NCI-H1694 treated with DMSO at 0.1 percent for 48 hours (cell line): ENCODE measurements around the gene SNRK.

ENCODE experiments used
- DNase-seq: peaks from one replicate; lab custom pipeline; 2025; lab: John Stamatoyannopoulos, UW

The SNRK gene, protein sequence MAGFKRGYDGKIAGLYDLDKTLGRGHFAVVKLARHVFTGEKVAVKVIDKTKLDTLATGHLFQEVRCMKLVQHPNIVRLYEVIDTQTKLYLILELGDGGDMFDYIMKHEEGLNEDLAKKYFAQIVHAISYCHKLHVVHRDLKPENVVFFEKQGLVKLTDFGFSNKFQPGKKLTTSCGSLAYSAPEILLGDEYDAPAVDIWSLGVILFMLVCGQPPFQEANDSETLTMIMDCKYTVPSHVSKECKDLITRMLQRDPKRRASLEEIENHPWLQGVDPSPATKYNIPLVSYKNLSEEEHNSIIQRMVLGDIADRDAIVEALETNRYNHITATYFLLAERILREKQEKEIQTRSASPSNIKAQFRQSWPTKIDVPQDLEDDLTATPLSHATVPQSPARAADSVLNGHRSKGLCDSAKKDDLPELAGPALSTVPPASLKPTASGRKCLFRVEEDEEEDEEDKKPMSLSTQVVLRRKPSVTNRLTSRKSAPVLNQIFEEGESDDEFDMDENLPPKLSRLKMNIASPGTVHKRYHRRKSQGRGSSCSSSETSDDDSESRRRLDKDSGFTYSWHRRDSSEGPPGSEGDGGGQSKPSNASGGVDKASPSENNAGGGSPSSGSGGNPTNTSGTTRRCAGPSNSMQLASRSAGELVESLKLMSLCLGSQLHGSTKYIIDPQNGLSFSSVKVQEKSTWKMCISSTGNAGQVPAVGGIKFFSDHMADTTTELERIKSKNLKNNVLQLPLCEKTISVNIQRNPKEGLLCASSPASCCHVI

GRCh38 chr3:43286115-43286840 lies at the start of gene SNRK:
TSS of gene SNRK (plus strand) at chr3:43286540. CDS start at chr3:43303204, 16,664 bp downstream.
- peak; percentile 37 for DNase-seq

DNA sequence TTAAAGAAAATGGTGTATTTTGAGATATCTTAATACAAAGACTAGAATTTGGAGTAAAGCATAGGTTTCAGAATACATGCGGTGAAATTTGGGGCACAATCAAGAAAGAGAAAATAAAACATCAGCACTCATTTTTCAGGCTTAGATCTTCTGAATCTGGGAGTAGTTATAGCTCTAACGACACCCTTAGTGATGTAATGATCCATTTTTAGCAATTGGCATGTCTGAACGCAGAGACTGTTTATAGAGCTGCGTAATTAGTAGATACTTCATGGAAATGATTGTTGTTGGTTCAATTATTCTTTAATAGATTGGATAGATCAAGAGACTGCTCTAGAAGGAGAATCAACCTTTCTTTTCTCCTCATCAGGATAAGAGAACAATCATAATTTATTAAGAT lies 47.5 kb upstream of the SNRK start:
- no peak for DNase-seq

- DNase-seq, result no peak
These were observed 46.6 kb upstream of the SNRK start for GRCh38 chr3:43239755-43240154.

DNA sequence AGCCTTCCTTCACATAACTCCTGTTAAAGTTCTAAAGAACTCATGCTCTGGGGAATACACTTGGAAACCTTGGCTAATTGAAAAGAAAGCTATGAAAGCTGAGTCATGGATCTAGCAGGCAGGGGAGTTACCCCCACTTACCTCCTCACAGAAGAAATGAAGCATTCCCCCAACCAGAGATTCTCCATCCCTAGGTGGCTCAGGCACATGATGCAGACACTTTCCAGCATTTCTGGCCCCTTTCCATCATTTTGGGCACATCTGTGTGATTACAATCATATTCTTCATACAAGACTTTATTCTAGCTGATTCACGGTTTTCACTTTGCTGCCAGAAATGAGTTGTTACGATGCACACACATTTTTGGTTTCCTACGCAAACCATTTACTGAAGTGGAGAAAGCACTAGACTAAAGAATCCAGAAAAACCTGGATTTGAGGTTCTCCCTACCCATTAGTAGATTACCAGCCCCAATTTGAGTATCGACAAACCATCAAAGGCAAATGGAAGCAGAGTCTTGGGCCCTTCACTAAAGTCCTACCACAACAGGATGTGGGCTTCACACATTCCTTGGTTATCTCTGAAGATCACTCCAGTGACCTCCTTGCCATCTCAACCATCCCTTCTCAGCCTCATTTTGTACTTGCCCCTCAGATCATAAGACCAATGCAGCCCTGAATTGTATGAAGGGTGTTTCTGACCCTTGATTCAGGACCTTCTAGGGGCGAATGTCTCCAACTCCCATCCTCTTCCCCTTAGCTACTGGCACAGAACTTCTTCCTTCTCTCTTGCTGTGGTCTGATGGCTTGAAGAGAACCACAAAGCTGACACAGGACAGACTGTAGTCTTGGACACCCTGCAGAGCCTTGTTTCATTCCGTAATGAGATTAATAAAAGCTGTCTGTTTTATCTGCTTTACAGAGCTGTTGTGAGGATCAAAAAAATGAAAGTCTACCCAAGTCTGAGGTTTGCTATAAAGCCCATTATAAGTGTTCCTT lies 42.5 kb upstream of the SNRK start:
- no peak for DNase-seq

DNA sequence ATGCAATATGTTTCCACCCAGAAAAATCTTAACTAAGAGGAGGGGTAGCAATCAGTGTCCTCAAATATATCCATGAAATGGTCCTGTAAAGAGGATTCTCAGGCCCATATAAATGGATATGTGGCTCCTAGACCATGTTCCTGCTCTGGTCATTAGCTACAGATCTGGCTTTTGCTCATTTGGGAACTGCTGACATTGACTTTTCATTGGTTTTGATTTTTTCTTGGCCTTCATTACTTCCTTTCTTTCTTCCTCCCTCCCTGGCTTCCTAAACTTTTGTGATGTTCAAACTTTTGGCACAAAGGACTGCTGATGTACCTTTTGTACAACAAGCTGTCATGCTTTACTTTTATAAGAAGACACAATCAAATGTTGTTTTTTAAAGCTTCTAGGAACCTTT lies 41.6 kb upstream of the SNRK start:
- DNase-seq, result no peak

- no peak for DNase-seq
These were observed 39.4 kb upstream of the SNRK start for GRCh38 chr3:43246976-43247375.

DNA sequence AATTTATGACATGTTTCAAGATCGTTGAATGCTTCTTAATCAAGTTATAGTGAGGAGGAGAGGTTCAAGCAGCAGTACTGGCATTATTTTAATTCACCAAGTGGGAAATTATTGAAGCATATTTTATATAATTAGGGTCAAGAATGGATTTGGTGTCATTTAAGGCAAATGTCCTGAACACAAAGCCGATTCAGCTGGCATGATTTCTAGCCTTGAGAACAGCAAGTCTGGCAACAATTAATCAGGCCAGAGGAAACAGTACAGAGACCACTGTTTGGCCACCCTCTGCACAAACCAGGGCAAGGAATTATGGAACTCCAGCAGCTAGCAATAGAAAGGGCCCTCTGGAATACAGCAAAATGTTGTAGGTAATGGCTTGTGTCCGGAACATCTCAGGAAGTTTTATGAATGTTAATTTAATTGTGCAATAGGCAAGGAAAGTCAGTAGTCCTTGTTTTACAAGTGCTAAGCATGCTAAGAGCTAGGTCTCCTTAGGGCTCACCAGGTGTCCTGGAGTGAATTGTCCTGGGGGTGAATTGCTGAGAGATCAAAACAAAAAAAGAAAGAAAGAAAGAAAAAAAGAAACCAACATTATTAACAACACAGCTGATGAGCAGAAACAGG lies 38.7 kb upstream of the SNRK start:
- no peak for DNase-seq

GRCh38 chr3:43248185-43248583 lies 38.2 kb upstream of the SNRK start:
- DNase-seq, result no peak

GRCh38 chr3:43248973-43249372 lies 37.4 kb upstream of the SNRK start:
- no peak for DNase-seq

DNA sequence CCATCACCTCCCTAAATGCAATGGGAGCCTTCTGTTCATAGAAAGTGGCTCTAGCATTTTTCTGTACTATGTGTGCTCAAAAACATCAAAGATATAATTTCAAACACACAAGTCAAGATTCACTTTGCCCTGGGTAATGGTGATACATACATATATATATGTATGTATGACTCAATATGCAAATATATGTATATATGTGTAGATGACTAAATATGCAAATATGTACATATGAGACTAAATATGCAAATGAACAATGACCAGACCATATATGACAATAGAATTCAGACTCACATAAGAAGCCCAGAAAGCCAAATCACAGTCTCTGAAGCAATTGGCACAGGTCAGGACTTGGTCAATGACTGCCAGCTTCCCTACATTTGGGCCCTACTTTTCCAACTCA lies 36.9 kb upstream of the SNRK start:
- DNase-seq, result no peak

- DNase-seq, result no peak
These were observed 33.0 kb upstream of the SNRK start for GRCh38 chr3:43253294-43253693.

DNA sequence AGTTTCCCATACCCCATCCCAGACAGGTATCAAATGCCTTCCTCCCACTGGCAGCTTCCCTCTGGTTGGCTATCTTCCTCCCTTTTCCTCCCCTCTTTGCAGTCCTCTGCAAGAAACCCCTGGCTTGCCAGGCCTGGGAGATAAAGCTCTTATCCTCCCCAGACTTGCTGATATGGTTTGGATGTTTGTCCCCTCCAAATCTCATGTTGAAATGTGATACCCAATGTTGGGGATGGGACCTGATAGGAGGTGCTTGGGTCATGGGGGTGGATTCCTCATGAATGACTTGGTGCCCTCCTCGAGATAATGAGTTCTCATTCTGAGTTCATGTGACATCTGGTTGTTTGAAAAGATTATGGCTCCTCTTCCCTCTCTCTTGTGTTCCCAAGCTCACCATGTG lies 32.2 kb upstream of the SNRK start:
- DNase-seq, result no peak

DNA sequence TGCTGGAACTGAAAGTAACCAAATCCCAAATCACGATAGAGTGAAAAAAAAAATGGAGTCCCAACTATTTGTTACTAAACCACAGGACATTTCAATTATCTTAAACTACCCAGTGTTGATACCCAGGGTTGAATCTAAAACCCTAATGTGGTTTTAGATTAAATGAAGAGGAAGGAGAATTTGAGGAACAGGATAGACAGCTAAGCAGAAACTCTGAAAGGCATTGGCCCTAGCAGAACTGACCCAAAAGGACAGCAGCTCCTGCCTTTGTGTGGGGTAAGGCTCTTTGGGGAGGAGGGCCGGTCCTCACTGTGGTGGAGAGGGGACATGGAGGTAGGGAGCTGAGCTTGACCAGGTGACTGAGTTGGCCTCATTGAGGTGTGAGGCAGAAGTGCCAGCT lies 30.7 kb upstream of the SNRK start:
- DNase-seq, result no peak

- no peak for DNase-seq
These were observed 29.5 kb upstream of the SNRK start for GRCh38 chr3:43256714-43257461.

DNA sequence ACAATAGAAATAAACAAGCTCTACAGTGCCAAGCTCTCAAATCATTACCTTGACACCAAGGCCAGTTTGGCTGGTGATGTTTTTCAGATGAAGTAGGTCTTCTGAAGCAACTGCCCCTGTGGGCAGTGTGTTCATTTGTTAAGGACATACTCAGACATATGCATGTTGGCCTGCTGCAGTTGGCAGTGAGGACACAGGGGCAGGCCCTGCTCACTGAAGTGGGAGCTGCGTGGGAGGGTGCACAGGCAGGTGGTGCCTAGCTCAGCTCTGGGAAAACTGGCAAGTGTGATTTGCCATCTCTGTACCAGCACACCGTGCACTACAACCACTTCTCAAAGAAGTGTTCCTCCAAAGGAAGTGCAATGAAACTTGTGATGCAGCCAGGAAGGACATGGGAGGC lies 28.5 kb upstream of the SNRK start:
- no peak for DNase-seq

DNA sequence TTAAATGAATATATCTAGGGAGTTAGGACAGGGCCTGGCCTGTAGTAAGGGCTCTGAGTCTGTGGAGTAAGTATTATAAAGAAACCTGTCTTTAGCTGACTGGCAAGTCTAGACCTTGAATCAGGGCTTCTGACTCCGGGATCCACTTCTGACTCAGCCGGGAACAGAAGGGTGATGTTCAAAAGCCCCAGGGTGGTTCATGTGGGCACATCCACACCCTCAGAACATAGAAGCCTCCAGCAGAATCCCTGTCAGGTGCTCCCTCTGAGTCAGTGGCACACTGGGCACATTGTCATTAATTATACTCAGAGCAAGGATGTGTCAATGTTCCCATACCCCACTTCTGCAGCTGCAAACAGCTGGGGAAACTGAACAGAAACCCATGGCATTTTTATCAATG lies 26.7 kb upstream of the SNRK start:
- DNase-seq, result no peak

DNA sequence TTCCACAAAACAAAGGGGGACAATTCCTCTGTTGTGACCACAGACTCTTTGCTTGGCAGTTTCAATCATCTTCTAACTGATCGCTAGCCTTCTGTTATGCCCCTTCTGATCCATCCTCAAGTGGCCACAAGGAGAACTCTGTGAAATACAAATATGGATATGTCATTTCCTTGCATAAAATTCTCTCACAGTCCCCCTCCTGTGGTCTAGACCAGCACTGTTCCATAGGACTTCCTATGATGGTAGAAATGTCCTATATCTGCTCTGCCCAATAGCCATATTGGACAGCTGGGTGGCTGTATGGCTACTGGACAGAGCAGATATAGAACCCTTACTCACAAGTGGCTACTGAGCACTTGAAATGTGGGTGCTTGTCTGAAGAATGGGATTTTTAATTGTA lies 25.9 kb upstream of the SNRK start:
- DNase-seq, result no peak

- DNase-seq, result no peak
These were observed 24.1 kb upstream of the SNRK start for GRCh38 chr3:43262194-43262593.

DNA sequence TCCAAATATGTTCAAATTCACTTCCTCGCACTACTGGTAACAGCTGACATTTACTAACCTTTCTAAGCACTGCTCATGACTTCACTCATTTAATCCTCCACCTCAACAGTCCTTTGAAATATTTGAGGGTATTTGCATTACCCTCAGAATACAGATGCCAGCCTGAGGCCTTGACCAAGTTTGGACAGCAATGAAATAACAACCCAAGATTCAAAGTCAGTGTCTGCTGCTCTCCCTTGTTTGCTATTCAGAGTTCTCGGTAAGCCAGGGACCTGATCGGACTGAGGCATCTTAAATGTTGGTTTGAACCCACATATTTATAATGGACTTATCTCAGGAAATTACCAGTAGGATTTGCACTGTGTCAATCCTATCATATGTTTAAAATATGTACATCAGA lies 19.9 kb upstream of the SNRK start:
- DNase-seq, result no peak

DNA sequence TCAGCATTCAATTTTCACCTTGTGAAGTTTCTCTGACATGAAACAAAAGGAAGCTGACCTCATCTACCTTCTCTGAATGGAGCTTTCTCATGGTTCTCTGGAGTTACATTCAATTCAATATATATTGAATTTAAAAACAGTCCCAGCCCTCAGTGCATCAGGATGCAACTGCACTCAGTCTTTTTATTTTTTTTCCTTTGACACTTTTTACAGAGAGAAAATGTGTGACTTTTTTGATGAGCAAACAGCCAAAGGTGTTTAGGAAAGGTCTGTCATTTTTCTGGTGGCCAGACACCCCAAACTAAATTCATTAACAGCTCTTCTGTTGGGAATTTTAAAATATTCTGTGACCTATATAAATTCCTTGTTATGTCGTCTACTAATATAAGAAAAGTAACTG lies 19.3 kb upstream of the SNRK start:
- no peak for DNase-seq
